CD4-positive, alpha-beta T cell treated with Interleukin-6 for 4 hours (primary cell): ENCODE measurements around the gene HSD17B14.
"Not testable (repeated sequence)": the region's sequence is repeated elsewhere in the genome, so short reads cannot be mapped to it uniquely, and the experiment has no call there.

Source experiments
- DNase-seq: peaks from one replicate; pipeline ENCODE4 v3.0.0-alpha.2; 2020; ENCODE audit warnings: mixed read lengths

Gene HSD17B14

DNA sequence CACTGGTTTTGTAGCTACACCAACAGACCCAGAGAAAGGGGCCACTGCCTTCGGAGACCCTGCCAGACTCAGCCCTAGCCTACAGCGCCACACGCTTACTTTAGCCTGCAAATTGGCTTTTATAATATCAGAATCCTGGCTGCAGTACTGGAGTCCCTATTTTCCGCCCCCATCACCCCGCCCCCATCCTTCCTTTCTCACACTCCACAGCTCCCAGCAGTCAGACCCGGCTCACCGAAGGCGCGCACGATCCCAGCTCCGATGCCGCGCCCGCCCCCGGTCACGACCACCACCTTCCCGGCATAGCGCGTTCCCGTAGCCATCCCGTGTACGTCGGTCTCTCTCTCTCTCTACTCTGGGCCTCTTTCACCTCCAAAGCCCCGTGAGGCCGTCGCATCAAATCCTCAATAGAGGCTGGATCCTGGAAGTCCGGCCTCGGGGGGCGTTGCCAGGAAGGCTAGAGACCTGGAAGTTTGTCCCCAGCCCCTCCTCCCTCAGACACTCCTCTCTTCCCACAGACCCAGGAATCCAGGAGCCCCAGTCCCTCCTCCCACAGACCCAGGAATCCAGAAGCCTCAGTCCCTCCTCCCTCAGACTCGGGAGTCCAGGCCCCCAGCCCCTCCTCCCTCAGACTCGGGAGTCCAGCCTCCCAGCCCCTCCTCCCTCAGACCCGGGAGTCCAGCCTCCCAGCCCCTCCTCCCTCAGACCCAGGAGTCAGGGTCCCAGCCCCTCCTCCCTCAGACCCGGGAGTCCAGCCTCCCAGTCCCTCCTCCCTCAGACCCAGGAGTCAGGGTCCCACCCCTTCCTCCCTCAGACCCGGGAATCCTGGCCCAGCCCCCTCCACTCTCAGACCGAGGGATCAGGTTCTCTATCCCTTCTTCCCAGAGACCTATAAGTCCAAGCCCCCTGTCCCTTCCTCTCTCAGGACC, at the start of gene HSD17B14:
HSD17B14 (minus strand) TSS at position 403 of the 929 bp plus-strand sequence; CDS start at position 323, 80 bp downstream.
- DNase-seq: peak; percentile 16

GRCh38 chr19:48883726-48884125, 47.4 kb upstream of the HSD17B14 start:
- DNase-seq: no peak

DNA sequence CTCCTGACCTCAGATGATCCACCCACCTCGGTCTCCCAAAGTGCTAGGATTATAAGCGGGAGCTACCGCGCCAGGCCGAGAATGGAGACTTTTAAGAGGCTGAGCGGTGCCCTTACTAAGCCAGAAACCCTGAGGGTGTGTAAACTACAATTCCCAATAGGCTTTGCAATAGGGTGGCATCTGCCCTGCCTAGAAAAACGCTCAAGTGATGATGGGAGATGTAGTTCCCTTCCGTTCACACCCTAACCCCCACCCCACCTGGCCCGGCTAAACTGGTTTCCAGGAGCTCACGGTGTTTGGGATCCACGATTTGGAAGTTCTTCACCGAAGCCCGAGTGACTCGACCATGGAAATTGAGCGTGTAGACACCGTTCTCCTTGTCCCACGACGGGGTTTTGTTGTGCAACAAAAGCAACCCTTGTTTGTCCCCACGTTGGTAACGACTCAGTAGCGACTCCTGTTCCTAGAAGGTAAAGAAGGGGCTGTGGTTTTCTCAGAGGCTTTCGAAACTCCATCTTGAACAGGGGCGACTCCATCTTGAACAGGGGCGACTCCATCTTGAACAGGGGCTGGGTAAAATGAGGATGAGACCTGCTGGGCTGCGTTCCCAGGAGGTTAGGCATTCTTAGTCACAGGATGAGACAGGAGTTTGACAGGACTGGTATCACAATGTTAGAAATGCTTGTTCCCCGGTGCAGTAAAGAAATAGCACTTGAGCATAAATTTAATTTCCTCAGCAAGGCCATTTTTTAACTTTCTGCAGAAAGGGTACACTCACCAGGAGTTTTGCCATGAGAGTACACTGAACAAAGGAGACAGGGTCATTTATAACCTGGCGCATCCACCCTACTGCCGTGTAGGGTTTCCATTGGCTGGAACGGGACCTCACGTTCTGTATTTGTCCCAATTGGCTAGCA, 45.7 kb upstream of the HSD17B14 start:
- no peak for DNase-seq

DNA sequence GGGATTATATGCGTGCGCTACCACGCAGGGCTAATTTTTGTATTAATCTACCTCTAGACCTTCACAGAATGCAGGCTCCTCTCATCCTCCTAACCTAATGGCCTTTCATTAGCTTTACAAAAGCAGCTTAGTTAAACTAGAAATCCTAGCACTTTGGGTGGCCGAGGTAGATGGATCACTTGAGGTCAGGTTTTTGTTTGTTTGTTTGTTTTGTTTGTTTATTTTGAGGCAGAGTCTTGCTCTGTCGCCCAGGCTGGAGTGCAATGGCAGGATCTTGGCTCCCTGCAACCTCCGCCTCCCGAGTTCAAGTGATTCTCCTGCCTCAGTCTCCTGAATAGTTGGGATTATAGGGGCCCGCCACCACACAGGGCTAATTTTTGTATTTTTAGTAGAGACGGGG, 43.4 kb upstream of the HSD17B14 start:
- DNase-seq: not testable (repeated sequence)

GRCh38 chr19:48879025-48879637, 42.8 kb upstream of the HSD17B14 start:
- no peak for DNase-seq

- DNase-seq: no peak
Measured at GRCh38 chr19:48878196-48879024, 42.1 kb upstream of the HSD17B14 start.

DNA sequence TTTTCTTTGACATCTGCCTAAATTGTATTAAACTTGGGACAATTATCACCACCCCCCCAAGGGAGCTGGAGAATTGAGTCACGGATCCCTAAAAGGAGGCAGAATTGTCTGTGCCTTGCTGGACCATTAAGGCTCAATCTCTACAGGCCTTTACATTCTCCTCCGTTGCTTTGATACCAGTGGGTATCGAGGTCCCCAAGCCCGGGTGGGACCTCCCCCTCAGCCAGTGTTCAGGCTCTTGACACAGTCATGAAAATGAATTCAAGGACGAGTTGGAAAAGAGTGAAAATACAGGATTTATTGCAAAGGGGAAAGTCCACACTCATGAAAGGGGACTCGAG, 41.5 kb upstream of the HSD17B14 start:
- DNase-seq: no peak

DNA sequence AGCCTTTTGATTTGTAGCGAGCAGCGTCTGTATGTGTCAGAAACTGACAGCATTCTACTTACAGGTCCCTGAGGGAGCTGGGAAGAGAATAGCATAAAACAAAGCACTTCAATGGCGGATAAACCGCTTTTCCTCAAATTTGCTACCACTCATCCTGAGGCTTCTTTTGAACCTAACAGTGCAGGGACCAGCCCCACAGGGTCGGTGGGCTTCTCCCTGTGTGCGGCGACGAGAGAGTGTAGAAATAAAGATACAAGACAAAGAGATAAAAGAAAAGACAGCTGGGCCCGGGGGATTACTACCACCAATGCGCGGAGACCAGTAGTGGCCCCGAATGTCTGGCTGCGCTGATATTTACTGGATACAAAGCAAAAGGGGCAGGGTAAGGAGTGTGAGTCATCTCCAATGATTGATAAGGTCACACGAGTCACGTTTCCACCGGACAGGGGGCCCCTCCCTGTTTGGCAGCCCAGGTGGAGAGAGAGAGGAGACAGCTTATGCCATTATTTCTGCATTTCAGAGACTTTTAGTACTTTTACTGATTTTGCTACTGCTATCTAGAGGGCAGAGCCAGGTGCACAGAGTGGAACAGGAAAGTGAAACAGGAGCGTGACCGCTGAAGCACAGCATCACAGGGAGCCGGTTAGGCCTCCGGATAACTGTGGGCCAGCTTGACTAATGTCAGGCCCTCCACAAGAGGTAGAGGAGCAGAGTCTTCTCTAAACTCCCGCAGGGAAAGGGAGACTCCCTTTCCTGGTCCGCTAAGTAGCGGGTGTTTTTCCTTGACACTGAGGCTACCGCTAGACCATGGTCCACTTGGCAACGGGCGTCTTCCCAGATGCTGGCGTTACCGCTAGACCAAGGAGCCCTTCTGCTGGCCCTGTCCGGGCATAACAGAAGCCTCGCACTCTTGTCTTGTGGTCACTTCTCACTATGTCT, 40.0 kb upstream of the HSD17B14 start:
- DNase-seq: peak; percentile 64

DNA sequence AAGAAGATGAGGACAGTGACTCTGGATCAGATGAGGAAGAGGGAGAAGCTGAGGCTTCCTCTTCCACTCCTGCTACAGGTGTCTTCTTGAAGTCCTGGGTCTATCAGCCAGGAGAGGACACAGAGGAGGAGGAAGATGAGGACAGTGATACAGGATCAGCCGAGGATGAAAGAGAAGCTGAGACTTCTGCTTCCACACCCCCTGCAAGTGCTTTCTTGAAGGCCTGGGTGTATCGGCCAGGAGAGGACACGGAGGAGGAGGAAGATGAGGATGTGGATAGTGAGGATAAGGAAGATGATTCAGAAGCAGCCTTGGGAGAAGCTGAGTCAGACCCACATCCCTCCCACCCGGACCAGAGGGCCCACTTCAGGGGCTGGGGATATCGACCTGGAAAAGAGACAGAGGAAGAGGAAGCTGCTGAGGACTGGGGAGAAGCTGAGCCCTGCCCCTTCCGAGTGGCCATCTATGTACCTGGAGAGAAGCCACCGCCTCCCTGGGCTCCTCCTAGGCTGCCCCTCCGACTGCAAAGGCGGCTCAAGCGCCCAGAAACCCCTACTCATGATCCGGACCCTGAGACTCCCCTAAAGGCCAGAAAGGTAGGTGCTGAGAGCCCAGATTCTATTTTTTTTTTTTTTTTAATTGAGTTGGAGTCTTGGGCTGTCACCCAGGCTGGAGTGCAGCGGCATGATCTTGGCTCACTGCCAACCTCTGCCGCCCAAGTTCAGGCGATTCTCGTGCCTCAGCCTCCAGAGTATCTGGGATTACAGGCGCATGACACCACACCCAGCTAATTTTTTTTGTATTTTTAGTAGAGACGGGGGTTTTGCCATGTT, 38.2 kb upstream of the HSD17B14 start:
- no peak for DNase-seq

GRCh38 chr19:48873476-48874302, 37.4 kb upstream of the HSD17B14 start:
- no peak for DNase-seq

DNA sequence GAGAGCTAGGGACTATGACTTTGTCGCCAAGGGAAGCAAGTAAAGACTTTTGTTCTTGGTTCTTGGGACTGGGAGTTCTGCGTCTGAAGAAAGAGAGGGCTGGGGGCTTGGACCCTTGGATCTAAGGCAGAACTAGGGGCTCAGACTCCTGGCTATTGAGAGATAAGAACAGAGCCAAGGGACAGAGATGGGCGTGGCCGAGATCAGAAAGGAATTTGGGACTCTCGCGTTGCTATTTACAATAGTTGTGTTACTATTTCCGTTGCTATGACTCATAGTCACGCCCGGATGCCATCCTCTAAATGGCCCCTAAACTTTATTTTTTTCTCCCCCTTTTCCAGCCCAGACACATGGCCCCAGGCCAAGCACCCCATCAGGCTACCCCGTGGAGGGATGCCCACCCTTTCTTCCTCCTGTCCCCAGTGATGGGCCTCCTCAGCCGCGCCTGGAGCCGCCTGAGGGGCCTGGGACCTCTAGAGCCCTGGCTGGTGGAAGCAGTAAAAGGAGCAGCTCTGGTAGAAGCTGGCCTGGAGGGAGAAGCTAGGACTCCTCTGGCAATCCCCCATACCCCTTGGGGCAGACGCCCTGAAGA, 36.7 kb upstream of the HSD17B14 start:
- DNase-seq: peak; percentile 84

- DNase-seq: peak; percentile 96
Measured at GRCh38 chr19:48872182-48872883, 36.0 kb upstream of the HSD17B14 start, which contains the start of gene PPP1R15A. PPP1R15A (plus strand) TSS chr19:48872421; CDS start chr19:48873234, 813 bp downstream.

- not testable (repeated sequence) for DNase-seq
Measured at GRCh38 chr19:48871471-48872181, 35.3 kb upstream of the HSD17B14 start.

DNA sequence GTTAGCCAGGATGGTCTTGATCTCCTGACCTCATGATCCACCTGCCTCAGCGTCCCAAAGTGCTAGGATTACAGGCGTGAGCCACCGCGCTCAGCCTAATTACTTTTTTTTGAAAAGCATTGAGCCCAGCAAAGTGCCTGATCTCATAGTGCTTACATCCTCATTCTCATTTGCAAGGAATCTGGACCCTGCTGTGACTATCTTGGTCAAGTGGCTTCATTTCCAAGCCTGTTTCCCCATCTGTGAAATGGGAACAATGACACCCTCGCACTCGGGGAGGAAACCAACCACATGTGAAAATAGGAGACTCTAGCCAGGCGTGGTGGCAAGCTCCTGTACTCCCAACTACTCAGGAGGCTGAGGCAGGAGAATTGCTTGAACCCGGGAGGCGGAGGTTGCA, 33.8 kb upstream of the HSD17B14 start:
- no peak for DNase-seq

GRCh38 chr19:48868114-48868886, 32.0 kb upstream of the HSD17B14 start, which contains the start of gene PLEKHA4:
PLEKHA4 (minus strand) TSS chr19:48868617; CDS start chr19:48867620, 997 bp downstream.
- DNase-seq: no peak

DNA sequence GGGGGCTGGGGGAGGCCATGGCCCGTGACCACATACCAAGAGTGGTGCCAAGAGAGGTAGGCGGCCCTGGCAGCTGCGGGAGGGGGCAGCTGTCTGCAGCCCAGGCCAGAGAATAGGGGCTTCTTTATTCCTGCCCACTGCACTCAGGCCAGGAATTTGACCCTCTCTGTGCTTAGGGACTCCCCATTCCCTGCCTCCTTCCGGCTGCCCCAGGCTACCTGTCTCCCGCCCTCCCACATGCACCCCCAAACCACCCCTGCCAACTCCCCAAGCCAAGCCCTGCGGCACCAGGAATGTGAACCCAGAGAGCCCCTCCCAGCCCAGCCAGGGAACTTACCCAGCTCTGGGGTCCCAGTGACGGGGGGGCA, 31.4 kb upstream of the HSD17B14 start:
- DNase-seq: no peak
